Testis (tissue), 3 donors: Measurements from ENCODE around the gene SATB2. TPM values are rescaled to one million over a fixed set of nuclear protein-coding genes. Genes with fewer than 3 reads are reported as not detected.

Experiments
- DNase-seq: peaks from one replicate; pipeline ENCODE4 v3.0.0-alpha.2; 2019
- H3K27ac ChIP-seq, 2 donors: fragments of 200-600 bp; sonication (generic); one replicate each; pipeline ENCODE4 v1.5.1; 2019
- H3K27me3 ChIP-seq: fragments of 200-600 bp; sonication (generic); one replicate; pipeline ENCODE4 v1.5.1; 2019
- H3K36me3 ChIP-seq: fragments of 200-600 bp; sonication (generic); one replicate; pipeline ENCODE4 v1.5.1; 2017; ENCODE audit warnings: low read depth; ENCODE audit errors: missing control alignments
- H3K4me1 ChIP-seq: fragments of 200-600 bp; sonication (generic); one replicate; pipeline ENCODE4 v1.5.1; 2019
- H3K4me3 ChIP-seq, 2 donors: fragments of 200-600 bp; sonication (generic); one replicate each; pipeline ENCODE4 v1.5.1; 2017 to 2019
- H3K9me3 ChIP-seq: fragments of 200-600 bp; sonication (generic); one replicate; pipeline ENCODE4 v1.5.1; 2017
- POLR2A ChIP-seq: fragments of 450-650 bp; IDR thresholded peaks from one replicate; pipeline ENCODE4 v1.6.1; 2017; ENCODE audit warnings: antibody characterized with exemption, mild to moderate bottlenecking, moderate library complexity
- WGBS, 2 donors: methylation state at CpG; one replicate each; pipeline ENCODE4 v1.1.5; 2018; 5-methylcytosine and 5-hydroxymethylcytosine counted together
- intact Hi-C: fragments of 100-400 bp; cut with DNase I; formaldehyde crosslinking; loops from one replicate; pipeline ENCODE4 v1.15.1; 2023; ENCODE audit warnings: low total_unique reads
- polyA plus RNA-seq: library from polyadenylated mRNA; stranded (reverse); fragments of 350-450 nt; fragmentation: Illumina TruSeq; extraction: RNeasy Lipid Tissue Mini Kit (QIAGEN cat#74804); gene quantifications from one replicate; pipeline ENCODE4 v1.2.3, GENCODE V29; 2014; ENCODE audit warnings: low read depth, low replicate concordance; ENCODE audit not compliant: insufficient read depth
- total RNA-seq, 2 donors: library from RNA; depleted of rRNA; stranded (reverse); fragments of >200 nt; gene quantifications; one replicate each; pipeline ENCODE4 v1.2.3, GENCODE V29; 2016
- TF ChIP-seq, protein P1 (sequence below), 3 experiments: fragments of 450-650 bp in 2 of 3; fragments of 200-600 bp in 1 of 3; sonication (generic) in 1 of 3; IDR thresholded peaks; one replicate each; pipeline ENCODE4 v1.5.1; 2016 to 2019; ENCODE audit warnings: antibody characterized with exemption in 3 of 3, mild to moderate bottlenecking in 2 of 3, moderate library complexity in 1 of 3

The SATB2 gene
- total and polyA plus RNA-seq, 3 donors from 2014 or later = 5.1 to 15.1 (median 14.1) TPM

DNA sequence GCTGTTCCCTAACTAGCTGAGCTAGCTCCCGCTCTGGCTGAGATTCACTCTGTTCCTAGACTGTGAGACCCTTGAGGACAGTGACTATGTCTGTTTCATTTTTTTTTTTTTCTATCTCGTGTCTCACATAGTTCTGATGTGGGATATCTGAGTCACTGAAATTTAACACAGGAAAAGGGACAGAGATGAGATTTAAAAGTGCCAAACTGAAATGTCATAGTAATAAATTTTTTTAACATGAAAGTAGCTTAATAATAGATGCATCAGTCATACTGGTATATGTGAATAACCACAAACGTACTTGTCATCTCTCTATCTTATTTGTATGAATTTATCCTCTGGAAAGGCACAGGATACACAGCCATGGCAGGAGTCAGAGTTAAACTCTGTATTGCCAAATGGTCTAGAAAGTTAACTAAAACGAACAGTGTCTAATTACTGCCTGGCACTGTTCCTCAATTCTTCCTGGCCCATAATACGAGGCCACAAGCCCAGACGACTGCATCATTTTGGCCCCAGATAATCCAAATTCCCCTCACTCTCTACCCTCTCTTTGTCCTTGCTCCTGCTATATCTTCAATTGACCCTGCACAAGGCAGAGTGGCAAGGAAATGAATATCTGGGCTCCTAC, 87.5 kb downstream of the SATB2 start:
- Histone ChIP-seq H3K9me3 (no peaks in the 10 kb centered on the region), H3K36me3 (no peaks in the 10 kb centered on the region), H3K27ac (no peak overlapping the region), H3K4me1 (no peaks in the 10 kb centered on the region), H3K27me3 (no peaks in the 10 kb centered on the region), H3K4me3 (no peak overlapping the region)
- WGBS, 2 donors = 59 to 66% methylated on average over 6 of the region's 6 CpGs
- intact Hi-C loops = no loop called here
- no peak for TF ChIP-seq POLR2A
- TF ChIP-seq, protein P1, sequence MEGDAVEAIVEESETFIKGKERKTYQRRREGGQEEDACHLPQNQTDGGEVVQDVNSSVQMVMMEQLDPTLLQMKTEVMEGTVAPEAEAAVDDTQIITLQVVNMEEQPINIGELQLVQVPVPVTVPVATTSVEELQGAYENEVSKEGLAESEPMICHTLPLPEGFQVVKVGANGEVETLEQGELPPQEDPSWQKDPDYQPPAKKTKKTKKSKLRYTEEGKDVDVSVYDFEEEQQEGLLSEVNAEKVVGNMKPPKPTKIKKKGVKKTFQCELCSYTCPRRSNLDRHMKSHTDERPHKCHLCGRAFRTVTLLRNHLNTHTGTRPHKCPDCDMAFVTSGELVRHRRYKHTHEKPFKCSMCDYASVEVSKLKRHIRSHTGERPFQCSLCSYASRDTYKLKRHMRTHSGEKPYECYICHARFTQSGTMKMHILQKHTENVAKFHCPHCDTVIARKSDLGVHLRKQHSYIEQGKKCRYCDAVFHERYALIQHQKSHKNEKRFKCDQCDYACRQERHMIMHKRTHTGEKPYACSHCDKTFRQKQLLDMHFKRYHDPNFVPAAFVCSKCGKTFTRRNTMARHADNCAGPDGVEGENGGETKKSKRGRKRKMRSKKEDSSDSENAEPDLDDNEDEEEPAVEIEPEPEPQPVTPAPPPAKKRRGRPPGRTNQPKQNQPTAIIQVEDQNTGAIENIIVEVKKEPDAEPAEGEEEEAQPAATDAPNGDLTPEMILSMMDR (IDR thresholded peaks at IDR 0.05) = no peak
- DNase-seq = no peak

- Histone ChIP-seq H3K4me1 (no peaks in the 10 kb centered on the region), H3K36me3 (no peaks in the 10 kb centered on the region), H3K27me3 (no peaks in the 10 kb centered on the region), H3K27ac (no peak overlapping the region), H3K9me3 (no peaks in the 10 kb centered on the region), H3K4me3 (no peak overlapping the region)
- TF ChIP-seq, protein P1 (IDR thresholded peaks at IDR 0.05) = no peak
- no peak for TF ChIP-seq POLR2A
- no peak for DNase-seq
- intact Hi-C loops = no loop called here
- 65 to 81% methylated on average over 2 of the region's 2 CpGs for WGBS, 2 donors
Observed at GRCh38 chr2:199366406-199366805, 91.3 kb downstream of the SATB2 start.

GRCh38 chr2:199364153-199364552, 93.6 kb downstream of the SATB2 start:
- no peak for TF ChIP-seq POLR2A
- TF ChIP-seq, protein P1 (IDR thresholded peaks at IDR 0.05) = no peak
- no peaks in the 10 kb centered on the region for H3K4me1 ChIP-seq
- intact Hi-C loops = no loop called here
- no peak for DNase-seq
- no peak overlapping the region for H3K27ac ChIP-seq
- H3K27me3 ChIP-seq = no peaks in the 10 kb centered on the region
- 79 to 84% methylated on average over 3 of the region's 3 CpGs for WGBS, 2 donors
- no peak overlapping the region for H3K4me3 ChIP-seq
- H3K36me3 ChIP-seq = no peaks in the 10 kb centered on the region
- H3K9me3 ChIP-seq = no peaks in the 10 kb centered on the region

DNA sequence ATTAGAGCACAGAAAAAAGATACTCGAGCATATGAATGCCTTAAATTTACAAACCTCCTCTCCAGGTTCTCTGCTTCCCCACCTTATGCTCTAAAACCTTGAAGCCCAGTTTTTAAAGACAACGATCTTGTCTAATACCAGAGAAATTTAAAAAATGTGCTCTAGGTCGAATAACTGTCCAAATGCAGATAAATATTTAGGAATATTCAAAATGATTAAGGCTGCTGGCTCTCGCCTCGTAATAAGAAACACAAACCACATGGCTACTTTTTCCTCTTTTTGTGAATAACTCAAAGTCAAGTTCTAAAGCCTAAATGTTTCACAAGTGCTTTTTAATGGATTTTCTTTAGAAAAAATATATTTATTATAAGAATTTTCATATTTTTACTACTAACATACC, 101.3 kb downstream of the SATB2 start:
- H3K27me3 ChIP-seq = no peaks in the 10 kb centered on the region
- WGBS, 2 donors = 82 to 84% methylated on average over 5 of the region's 5 CpGs
- H3K36me3 ChIP-seq = no peaks in the 10 kb centered on the region
- H3K4me1 ChIP-seq = no peaks in the 10 kb centered on the region
- intact Hi-C loops = no loop called here
- no peaks in the 10 kb centered on the region for H3K9me3 ChIP-seq
- H3K27ac ChIP-seq = no peak overlapping the region
- H3K4me3 ChIP-seq = no peak overlapping the region
- TF ChIP-seq, protein P1 (IDR thresholded peaks at IDR 0.05) = no peak
- no peak for TF ChIP-seq POLR2A
- DNase-seq = no peak

- no peaks in the 10 kb centered on the region for H3K9me3 ChIP-seq
- DNase-seq = no peak
- WGBS, 2 donors = 86 to 87% methylated on average over 7 of the region's 7 CpGs
Observed at GRCh38 chr2:199348871-199349270, 108.9 kb downstream of the SATB2 start.

More at GRCh38 chr2:199348871-199349270, 108.9 kb downstream of the SATB2 start:
- no peak overlapping the region for H3K4me3 ChIP-seq
- no peaks in the 10 kb centered on the region for H3K36me3 ChIP-seq
- intact Hi-C loops = no loop called here
- H3K27ac ChIP-seq = no peak overlapping the region
- no peaks in the 10 kb centered on the region for H3K4me1 ChIP-seq
- H3K27me3 ChIP-seq = no peaks in the 10 kb centered on the region
- TF ChIP-seq, protein P1 (IDR thresholded peaks at IDR 0.05) = no peak
- TF ChIP-seq POLR2A = no peak
